ENCODE results near the gene UBIAD1.

UBIAD1 gene

GRCh38 chr1:11324567-11325165, 51.7 kb downstream of the UBIAD1 start:
- TF ChIP-seq, protein P1, sequence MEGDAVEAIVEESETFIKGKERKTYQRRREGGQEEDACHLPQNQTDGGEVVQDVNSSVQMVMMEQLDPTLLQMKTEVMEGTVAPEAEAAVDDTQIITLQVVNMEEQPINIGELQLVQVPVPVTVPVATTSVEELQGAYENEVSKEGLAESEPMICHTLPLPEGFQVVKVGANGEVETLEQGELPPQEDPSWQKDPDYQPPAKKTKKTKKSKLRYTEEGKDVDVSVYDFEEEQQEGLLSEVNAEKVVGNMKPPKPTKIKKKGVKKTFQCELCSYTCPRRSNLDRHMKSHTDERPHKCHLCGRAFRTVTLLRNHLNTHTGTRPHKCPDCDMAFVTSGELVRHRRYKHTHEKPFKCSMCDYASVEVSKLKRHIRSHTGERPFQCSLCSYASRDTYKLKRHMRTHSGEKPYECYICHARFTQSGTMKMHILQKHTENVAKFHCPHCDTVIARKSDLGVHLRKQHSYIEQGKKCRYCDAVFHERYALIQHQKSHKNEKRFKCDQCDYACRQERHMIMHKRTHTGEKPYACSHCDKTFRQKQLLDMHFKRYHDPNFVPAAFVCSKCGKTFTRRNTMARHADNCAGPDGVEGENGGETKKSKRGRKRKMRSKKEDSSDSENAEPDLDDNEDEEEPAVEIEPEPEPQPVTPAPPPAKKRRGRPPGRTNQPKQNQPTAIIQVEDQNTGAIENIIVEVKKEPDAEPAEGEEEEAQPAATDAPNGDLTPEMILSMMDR (IDR thresholded peaks at IDR 0.05) = no peak

GRCh38 chr1:11326070-11326469, 53.1 kb downstream of the UBIAD1 start:
- TF ChIP-seq, protein P1 (IDR thresholded peaks at IDR 0.05) = no peak

- TF ChIP-seq, protein P1 (IDR thresholded peaks at IDR 0.05) = no peak
These were observed 55.4 kb downstream of the UBIAD1 start for GRCh38 chr1:11328444-11328843.

DNA sequence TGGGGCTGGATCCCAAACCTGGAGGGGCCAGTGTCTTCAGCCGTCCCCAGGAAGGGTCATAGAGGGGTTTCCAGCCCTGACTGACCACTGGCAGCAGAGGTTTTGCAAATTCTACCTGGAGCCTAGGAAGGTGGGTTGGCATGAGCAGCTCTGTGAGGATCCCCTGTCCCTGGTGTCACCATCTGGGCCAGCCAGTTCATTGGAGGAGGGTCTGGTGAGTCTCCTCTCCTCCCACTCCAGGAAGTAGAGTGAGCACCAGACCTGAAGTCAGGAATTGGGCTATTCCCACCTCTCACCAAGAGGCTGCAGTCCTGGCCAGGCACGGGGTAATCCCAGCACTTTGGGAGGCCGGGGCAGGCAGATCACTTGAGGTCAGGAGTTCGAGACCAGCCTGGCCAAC, 57.4 kb downstream of the UBIAD1 start:
- TF ChIP-seq, protein P1 (IDR thresholded peaks at IDR 0.05) = no peak

DNA sequence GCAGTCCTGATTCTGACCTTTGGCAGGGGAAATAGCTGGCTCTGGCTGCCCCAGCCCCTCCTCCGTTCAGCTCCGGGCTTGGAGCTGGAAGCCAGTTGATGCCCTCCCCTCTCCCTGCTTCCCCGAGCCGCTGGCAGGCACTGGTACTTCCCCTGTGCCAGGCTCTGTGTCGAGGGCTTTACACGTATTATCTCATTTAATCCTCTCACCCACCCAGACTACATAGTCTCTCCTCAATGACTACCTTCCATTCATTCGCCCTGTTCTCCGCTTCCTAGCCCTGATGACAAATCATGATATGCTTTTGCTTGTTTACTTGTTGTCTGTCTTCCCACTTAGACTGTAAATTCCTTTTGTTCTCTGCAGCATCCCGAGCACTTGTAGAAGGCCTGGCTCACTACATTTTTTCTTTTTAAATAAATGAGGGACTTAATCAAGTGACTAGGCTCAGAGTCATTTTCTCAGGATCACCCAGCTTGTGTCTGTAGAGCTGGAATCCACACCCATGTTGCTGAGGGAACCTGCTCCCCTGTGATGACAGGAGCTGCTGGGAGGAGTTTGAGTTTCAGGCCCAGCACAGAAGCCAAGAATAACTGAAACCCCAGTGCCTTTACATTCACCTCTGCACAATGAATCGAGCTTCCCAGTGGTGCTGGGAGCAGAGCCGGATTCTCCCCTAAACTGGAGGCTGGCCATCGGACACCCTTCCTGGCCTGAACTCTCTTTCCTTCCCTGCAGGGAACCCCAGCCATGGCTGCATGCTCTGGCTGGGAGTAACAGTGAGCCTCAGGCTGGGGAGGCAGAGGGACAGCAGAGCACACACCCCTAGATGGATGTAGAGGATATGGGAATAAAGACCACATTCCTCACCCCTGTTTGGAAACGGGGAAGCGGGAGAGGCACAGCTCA, 58.3 kb downstream of the UBIAD1 start:
- TF ChIP-seq, protein P1 (IDR thresholded peaks at IDR 0.05) = no peak

- TF ChIP-seq, protein P1 (IDR thresholded peaks at IDR 0.05) = no peak
These were observed 59.0 kb downstream of the UBIAD1 start for GRCh38 chr1:11331945-11332546.

GRCh38 chr1:11333631-11334030, 60.6 kb downstream of the UBIAD1 start:
- TF ChIP-seq, protein P1 (IDR thresholded peaks at IDR 0.05) = no peak
